ENCODE measurements around the gene TASL.
"Not testable (repeated sequence)": the region's sequence is repeated elsewhere in the genome, so short reads cannot be mapped to it uniquely, and the experiment has no call there.

TASL gene, protein sequence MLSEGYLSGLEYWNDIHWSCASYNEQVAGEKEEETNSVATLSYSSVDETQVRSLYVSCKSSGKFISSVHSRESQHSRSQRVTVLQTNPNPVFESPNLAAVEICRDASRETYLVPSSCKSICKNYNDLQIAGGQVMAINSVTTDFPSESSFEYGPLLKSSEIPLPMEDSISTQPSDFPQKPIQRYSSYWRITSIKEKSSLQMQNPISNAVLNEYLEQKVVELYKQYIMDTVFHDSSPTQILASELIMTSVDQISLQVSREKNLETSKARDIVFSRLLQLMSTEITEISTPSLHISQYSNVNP

DNA sequence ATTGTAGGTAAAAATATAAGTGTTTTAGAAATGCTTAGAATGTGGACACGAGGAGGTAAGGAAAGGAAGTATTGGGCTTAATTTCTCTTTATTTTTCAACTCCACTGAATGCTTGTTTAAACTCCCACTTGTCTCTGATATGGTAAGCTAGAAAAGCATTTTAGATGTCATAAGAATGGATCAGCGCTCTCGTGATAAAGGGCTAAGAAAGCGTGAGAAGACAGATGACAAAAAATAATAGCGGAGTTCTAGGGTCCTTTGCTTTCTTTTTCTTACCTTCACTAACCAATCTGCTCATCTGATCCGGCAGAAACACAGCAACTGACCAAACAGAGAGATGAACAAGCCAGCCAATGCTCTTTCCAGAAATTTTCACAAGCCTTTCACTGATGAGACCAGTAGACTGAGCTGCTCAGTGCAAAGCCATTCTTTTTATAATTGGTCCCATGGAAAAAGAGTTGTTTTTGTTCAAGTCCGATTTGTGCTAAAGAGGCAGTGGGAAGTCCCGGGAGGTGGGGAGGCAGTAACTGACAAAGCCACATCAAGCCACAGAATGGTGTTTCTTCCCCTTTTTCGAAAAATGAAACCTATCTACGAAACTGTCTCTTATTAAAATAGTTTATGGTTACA is at the start of gene TASL:
Gene TASL, minus strand, starts transcription at position 405 of the 630 bp plus-strand sequence. CDS start 17,411 bp downstream, outside the sequence.
- DNase-seq, result no peak

DNA sequence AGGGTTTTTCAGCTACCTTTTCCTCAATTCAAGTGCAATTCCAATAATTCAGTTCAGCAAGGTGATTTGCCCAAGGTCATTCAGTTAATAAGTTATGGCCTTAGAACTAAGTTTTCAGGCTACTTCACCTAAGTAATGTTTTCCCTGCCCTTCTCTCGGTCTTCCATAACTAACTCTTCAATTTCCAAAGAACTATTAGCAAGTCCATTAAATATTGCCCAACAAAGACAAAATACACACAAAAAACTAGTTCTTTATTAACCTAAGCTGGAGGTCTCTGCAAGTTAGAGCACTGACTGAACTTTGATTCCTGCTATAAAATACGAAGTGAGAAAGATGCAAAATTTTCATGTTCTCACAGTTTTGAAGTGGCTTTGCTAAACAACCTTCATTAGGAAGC is 48.8 kb upstream of the TASL start:
- no peak for DNase-seq

DNA sequence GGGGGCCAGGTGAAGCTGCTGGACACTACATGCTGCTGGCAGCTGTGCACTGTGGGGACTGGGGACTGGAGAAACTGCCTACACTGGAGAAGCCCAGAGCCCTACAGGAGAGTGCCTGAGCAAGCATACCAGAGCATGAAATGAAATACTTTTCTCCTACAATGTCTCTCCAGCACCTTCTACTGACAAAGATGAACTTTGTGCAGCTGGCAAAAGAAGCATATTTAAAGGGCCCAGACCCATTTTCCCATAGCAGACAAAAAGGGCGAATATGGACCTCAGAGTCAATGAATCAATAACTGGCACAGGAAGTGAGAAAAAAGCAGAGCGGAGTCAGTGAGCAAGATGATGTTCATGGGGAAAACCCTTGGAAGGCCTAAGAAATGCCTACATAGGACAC is 44.8 kb upstream of the TASL start:
- no peak for DNase-seq

DNA sequence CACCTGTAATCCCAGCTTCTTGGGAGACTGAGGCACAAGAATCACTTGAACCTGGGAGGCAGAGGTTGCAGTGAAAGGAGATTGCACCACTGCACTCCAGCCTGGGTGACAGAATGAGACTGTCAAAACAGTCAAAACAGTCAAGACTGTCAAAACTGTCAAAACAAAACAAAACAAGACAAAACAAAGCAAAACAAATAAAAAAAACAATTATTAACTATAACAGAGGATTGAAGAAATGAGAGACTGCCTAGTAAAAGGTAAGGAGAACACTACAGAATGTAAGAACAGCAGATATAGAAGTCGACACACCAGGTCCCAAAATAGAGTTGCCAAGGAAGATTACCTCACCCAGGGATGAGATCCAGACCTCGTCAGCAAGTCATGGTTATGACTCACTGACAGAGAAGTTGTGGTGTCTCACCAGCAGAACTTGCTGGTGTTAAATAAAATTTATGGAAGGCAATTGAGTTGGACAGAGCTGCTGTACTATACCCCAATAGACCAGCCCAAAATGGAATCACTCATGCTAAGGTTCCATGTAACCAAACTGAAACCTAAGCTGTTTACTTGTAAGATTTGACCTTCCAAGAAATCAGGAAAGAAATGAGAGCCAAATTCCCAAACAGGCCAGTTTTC is 43.5 kb upstream of the TASL start:
- no peak for DNase-seq

DNA sequence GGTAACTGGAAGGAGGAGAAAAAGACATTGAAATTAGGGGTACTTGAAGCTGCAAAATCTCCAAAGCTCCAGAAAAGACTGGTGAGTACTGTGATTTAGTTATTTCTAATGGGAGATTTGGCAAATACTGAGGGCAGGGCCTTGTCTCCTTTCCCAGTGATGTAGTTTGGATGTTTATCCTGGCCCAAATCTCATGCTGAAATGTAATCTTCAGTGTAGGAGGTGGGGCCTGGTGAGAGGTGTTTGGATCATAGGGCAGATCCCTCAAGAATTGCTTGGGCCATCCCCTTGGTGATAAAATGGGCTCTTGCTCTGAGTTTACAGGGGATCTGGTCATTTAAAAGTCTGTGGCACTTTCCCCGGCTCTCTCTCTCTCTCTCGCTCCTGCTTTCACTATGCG is 42.6 kb upstream of the TASL start:
- no peak for DNase-seq

DNA sequence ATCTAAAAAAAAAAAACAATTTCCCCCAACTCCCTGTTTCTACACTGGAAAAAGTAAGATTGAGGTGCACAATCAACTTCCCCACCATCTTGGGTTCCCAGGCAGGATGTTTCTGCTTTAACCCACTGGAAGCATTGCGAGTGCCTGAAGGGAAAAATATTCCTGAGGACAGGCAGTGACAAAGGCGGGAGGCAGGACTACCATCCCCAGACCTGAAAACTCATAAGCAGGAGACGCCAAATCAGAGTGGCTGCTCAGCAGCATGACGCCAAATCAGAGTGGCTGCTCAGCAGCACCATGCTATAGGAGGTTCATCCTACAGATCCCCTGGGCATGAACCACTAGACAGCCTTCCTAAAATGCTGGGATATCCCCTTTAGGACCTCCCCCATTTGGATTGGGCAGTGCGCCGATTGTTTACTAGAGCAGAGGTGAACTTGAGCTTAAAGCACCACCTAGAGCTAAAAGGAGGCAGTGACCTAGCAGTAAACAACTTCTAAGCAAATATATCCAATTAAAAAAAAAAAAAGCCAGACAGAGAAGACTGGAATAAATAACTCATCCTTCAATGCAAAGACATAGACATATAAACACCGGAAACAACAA is 40.7 kb upstream of the TASL start:
- no peak for DNase-seq

DNA sequence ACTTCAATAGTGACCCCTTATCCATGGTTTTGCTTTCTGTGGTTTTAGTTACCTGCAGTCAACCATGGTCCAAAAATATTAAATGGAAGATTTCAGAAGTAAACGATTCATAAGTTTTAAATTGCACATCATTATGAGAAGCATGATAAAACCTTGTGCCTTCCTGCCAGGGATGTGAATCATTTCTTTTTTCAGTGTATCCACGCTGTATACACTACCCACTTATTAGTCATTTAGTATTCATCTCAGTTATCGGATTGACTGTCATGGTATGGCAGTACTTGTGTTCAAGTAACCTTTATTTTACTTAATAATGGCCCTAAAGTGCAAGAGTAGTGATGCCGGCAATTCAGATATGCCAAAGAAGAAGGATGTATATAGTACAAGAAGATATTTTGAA is 37.7 kb upstream of the TASL start:
- DNase-seq, result no peak

DNA sequence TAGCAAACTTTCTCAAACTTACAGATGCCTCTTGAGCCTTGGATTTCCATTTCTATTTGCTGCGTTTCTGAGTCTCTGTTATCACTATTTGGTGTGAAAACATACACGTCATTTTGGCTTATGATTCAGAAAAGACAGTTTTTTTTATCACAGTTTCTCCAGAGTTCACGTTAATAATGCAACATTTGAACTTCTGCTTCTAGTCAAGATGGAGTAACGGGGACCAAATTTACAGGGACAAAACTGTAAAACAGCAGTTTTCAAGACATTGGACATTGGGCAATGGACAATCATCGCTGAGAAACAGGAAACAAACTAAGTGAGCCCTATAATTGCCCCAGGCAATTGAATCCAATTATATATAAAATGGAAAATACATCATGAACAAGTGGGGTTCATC is 36.2 kb upstream of the TASL start:
- no peak for DNase-seq

DNA sequence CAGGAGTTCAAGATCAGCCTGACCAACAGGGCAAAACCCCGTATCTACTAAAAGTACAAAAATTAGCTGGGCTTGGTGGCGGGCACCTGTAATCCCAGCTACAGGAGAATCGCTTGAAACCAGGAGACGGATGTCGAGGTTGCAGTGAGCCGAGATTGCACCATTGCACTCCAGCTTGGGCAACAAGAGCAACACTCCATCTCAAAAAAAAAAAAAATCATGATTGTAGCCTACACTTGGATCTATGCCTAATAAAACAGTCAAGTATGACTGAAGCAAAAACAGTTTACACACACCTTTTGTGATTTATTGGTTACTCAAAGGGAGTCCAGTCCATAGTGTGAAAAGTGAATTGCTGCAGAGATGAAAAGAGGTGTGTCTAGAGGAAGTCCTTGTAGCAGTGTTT is 34.7 kb upstream of the TASL start:
- DNase-seq, result no peak

DNA sequence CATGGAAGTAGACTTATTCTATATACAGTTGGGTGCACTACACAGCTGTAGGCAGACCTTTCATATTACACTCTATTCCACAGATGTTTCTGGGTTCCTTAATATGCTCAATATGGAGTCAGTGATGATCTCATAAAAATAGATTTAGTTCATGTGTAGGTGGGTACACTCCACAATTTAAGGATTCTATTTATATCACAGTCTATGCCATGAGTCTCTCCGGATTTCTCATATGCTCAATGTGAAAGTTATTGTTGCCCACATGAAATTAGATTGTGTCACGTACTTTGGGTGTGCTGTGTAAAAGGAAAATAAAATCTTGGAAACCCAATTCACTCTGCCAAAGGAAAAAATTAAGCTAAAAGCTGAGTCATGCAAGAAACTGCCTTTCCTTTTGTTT is 32.5 kb upstream of the TASL start:
- no peak for DNase-seq

DNA sequence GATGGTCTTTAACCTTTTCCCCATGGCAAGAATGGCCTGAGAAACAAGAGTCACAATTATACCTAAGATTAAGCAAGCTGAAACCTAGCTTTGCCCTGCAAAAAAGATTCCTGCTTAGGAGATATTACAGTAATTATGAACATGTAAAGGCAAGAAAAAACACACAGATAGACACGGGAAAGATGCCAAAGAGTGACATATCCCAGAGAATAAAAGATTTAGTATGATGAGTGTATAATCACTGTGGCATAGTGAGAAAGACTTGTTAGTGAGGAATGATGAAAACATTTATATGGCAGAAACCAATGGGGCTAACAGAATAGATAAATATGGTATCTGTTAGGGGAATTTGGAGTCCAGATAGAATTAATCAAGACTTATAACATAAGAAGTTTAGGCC is 29.6 kb upstream of the TASL start:
- DNase-seq, result no peak

DNA sequence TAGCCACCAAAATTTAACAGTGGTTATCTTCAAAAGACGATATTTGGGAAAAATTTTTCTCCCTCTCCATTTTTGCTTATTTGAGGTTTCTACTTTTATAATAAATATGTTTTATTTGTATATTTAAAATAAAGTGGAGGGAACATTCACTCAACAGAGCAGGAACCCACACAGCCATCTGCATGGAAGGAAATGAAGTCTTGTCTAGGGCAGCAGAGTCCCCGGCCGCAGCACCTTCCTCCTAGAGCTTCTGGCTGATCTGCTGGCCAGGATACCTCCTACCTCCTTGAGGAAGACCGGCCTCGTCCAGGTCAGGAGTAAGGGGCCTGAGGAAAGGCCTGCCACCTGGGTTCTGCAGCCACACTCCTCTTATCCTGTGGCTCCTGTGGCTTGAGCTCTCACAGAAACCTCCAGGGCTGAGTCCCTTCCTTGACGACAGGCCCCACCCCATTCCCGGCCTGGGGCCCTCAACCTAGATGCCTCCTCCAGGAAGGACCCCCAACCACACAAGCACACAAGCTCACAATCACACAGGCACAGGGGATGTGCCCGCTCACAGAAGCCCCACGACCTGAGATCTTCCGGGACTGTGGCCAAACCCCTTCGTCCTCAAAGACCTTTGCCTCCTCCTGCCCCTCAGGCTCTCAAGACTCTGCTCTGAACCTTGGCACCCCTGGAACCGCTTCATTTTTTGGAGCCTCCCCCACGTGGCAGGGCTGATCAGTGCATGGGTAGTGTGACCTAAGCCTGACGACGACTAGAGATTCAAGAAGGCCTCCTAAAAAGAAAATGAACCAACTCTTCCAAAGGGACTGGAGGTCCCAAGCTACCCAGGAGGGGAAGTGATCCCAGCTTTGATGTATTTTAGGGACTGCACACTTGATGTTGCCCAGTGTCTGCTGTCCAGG is 23.0 kb upstream of the TASL start:
- DNase-seq, result not testable (repeated sequence)

DNA sequence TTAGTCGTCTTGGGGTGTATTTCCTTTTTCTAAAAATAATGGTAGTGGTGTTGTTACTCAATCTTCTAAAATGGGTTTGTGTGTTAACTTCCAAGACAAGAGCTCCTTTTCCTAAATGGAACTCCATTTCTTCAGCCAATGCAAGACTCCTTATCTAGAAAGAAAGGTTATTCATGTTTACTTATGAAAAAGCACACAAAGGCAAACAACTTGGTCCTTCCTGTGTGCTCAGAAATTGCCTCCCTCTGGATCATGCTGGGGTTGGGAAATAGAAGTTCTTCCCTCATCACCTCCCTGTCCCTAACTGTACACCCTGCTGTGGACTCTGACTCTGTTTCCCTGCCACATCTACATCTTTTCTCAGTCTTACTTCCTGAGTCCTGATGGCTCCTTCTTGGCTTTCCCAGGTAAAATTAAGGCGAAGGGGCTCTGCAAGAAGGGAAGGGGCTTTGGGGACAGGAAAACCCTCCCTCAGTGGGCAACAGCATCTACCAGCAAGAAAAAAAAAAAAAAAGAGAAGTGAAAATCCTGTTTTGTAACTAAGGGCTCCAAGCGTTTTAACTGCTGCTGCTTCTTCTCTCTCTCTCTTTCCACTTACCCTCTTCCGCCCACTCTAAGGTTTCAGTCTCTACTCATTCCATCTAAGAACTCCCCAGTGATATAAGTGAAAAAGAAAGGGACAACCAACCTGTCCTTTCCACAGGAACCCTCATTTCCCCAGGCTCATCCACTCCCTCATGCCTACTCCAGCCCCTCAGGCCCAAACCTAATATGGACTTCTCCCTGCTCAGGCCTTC is 19.8 kb upstream of the TASL start:
- no peak for DNase-seq

DNA sequence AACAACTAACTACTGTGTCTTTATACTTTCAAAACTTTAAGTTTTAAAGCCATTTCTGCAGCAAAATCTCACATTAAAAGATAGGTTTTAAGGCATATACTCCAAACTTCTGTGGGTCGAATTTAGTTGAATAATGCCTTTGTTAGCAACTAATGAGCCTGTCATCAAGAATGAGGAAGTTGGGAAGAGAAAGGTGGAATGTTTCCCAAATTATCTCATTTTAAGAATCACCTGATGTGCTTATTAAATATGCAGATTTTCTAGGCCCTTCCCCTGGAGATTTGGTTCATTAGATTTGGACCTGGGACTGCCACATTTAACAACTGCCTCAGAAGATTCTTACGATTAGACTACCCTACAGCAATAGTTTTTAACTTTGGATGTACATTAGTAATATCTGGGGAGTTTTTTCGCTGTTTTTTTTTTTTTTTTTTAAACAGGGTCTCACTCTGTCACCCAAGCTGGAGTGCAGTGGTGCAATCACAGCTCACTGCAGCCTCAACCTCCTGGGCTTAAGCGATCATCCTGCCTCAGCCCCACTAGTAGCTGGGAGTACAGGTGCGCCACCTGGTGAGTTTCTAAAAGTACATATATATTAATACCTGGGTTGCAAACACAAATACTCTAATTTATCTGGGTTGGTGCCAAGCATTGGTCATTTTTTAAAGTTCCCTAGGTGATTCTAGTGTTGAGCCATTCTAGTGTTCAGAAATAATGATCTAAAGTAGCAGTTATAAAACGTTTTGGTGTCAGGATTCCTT is 16.1 kb upstream of the TASL start:
- no peak for DNase-seq

DNA sequence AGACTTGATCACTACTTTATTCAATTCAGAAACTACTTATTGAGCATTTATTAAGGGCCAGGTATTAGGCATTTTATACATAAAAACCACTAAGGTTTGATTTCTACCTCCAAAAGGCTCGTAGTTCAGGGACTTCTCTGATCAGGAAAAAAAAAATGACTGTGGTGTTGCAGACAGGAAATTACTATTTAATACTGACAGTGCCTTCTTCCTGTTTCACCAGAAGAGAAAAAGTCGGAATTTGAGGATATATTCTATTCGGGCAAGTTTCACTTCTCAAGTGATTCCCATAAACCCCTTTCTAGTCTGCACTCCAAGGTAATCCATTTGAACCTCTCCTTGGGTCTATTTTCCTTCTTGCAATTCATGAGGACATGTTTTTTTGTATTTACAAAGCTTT is 15.3 kb upstream of the TASL start:
- DNase-seq, result no peak

DNA sequence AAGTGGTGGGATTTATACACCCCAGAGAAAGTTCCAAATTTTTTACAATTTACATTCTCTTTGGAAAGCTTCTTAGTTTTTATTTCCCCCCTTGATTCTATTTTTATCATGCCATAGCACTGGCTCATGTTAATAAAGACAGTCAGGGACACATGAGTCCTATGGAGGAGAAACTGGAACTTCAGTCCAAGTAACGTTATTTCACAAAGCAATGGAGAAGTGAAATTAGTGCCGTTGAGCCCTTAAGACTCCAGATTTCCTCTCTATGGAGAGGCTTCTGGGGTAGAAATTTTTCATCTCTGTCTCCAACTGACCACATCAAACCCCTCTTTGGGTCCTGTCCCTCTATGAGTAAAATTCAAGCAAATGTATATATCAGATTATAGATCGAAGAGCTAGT is 12.8 kb upstream of the TASL start:
- no peak for DNase-seq

DNA sequence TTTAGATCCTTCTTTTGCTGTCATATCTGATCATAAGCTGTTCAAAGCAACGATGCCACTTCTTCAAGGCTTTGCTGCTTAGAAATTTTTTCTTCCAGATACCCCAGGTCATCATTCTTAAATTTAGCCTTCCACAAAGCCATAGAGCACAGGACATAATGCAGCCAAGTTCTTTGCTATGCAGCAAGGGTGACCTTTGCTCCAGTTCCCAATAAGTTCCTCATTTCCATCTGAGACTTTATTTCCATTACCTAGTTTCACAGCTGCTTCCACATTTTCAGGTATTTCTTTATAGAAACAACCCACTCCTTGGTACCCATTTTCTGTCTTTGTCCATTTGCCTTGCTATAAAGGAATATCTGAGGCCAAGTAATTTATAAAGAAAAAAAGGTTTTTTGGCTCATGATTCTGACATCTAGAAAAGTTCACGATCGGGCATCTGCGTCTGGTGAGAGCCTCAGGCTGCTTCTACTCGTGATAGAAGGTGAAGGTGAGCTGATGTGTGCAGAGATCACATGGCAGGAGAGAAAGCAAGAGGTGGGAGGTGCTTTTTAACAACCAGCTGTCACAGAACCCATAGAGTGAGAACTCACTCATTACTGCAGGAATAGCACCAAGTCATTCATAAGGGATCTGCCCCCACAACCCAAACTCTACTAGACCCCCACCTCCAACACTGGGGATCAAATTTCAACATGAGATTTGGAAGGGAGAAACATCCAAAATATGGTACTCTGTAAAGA is 11.8 kb upstream of the TASL start:
- DNase-seq, result no peak

DNA sequence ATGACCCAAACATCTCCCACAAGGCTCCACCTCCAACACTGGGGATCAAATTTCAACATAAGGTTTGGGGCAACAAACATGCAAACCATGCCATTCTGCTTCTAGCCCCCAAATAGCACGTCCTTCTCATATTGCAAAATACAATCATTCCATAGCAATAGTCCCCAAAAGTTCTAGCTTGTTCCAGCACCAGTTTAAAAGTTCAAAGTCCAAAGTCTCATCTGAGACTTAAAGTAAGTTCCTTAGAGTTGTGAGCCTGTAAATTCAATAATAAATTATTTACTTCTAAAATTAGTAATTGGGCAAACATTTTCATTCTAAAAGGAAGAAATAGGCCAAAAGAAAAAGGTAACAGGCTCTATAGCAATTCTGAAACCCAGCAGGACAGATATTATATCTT is 8.9 kb upstream of the TASL start:
- no peak for DNase-seq

DNA sequence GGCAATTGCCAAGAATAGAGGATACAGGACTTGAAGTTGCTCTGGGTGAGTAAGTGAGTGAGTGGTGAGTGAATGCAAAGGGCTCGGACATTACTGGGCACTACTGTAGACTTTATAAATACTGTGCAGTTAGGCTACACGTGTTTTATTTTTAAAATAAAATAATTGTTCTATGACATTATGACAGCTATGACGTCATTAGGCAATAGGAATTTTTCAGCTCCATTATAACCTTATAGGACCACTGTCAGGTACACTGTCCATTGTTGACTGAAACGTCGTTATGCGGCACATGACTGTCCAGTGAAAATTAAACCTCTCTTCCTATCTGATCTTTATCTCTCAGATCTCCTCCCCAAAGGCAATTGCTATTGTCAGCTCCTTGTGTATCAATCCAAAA is 5.1 kb upstream of the TASL start:
- no peak for DNase-seq

DNA sequence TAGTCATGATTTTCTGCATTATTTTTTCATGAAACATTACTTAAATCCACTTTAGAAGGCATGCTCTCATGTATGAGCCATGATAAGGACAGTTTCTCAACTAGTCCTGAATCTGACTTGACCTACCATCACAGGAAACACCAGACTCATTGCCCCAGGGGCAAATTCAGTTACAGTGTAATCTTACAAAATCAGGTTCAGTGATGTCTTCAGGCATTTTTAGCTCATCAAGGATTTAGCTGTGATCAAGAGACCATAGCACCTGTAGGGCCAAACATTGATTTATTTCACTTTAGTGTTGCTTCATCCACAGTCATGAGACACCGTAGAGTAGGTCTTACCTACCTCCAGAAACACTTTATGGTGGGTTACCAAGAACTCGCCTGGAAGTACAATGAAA is 3.1 kb upstream of the TASL start:
- no peak for DNase-seq

DNA sequence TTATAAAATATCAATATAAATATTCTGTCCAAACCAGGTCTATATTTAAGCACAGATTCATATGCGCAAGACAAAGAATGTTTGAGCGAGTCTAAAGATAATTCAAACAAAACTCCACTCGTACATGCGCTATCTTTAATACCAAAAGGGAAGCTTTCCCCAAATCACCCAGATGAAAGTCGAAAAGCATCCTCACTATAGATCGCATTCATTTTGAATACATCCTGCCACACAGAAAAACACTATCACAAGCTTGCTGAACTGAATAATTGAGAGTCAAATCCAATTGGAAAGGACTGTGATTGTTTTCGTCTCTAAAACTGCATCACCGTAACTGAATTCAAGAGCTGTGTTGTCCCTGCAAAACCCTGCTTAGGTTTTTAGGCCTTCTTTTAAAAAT is 685 bp downstream of the TASL start:
- no peak for DNase-seq
